H1 (cell line): ENCODE results near the gene VPS35L.
"Not testable (repeated sequence)": the region's sequence is repeated elsewhere in the genome, so short reads cannot be mapped to it uniquely, and the experiment has no call there.

Experiments
- BRCA1 ChIP-seq: IDR thresholded peaks from 2 replicates; pipeline ENCODE4 v1.6.1; 2012; ENCODE audit warnings: low read depth, low read length, improper control_type of control experiment
- CREB1 ChIP-seq: IDR thresholded peaks from 2 replicates; pipeline ENCODE4 v1.6.1; 2012; ENCODE audit warnings: inconsistent platforms
- CTCF ChIP-seq, 3 experiments: IDR thresholded peaks; 1 replicate in 2 of 3; 2 replicates in 1 of 3; pipeline versions ENCODE4 v1.5.1 to v1.6.1; 2011; ENCODE audit warnings: low read length in 3 of 3, mild to moderate bottlenecking in 3 of 3, inconsistent platforms in 2 of 3, low read depth in 1 of 3, moderate library complexity in 1 of 3; ENCODE audit not compliant: insufficient read depth in 1 of 3; ENCODE audit errors: control extremely low read depth in 1 of 3
- EP300 ChIP-seq, 2 experiments: IDR thresholded peaks; 1 replicate in 1 of 2; 2 replicates in 1 of 2; pipeline ENCODE4 v1.6.1; 2011 to 2012; ENCODE audit warnings: low read depth in 2 of 2, low read length in 2 of 2, mild to moderate bottlenecking in 2 of 2, borderline replicate concordance in 1 of 2, inconsistent platforms in 1 of 2, moderate library complexity in 1 of 2
- POLR2A ChIP-seq, 2 experiments: IDR thresholded peaks; 1 replicate in 1 of 2; 2 replicates in 1 of 2; pipeline ENCODE4 v1.6.1; 2011; ENCODE audit warnings: low read depth in 2 of 2, low read length in 2 of 2, mild to moderate bottlenecking in 2 of 2; ENCODE audit errors: control extremely low read depth in 1 of 2
- POLR2AphosphoS5 ChIP-seq: IDR thresholded peaks from 2 replicates; pipeline ENCODE4 v1.6.1; 2011; ENCODE audit warnings: low read depth, low read length
- SP1 ChIP-seq: IDR thresholded peaks from 2 replicates; pipeline ENCODE4 v1.6.1; 2011; ENCODE audit warnings: low read depth, low read length
- SP2 ChIP-seq: IDR thresholded peaks from 2 replicates; pipeline ENCODE4 v1.6.1; 2012; ENCODE audit warnings: mild to moderate bottlenecking, low read length, inconsistent platforms
- TCF12 ChIP-seq: IDR thresholded peaks from 2 replicates; pipeline ENCODE4 v1.6.1; 2011; ENCODE audit warnings: low read depth, mild to moderate bottlenecking, low read length

GRCh38 chr16:19679281-19679680, 123.8 kb downstream of the VPS35L start:
- not testable (repeated sequence) for TF ChIP-seq POLR2A (IDR thresholded peaks at IDR 0.05; ENCODE audit: control extremely low read depth in 1 of 2, low read depth in 2 of 2, low read length in 2 of 2); TCF12; EP300 (IDR thresholded peaks at IDR 0.05; ENCODE audit: borderline replicate concordance in 1 of 2, low read depth in 2 of 2, low read length in 2 of 2); SP2; CTCF (IDR thresholded peaks at IDR 0.05; ENCODE audit: control extremely low read depth in 1 of 3, insufficient read depth in 1 of 3, low read depth in 1 of 3, low read length in 3 of 3); BRCA1; POLR2AphosphoS5; SP1; CREB1
